GM19438 (cell line): ENCODE data around the gene MFSD1.
A peak's percentile ranks its signal among the peaks of the same experiment; 100 is the strongest.

ENCODE experiments used
- ATAC-seq: cut with Tn5 transposase; IDR thresholded peaks from one replicate; pipeline ENCODE4 v1.9.1; 2021; ENCODE audit warnings: low read depth; ENCODE audit not compliant: unreplicated experiment

Gene MFSD1, protein sequence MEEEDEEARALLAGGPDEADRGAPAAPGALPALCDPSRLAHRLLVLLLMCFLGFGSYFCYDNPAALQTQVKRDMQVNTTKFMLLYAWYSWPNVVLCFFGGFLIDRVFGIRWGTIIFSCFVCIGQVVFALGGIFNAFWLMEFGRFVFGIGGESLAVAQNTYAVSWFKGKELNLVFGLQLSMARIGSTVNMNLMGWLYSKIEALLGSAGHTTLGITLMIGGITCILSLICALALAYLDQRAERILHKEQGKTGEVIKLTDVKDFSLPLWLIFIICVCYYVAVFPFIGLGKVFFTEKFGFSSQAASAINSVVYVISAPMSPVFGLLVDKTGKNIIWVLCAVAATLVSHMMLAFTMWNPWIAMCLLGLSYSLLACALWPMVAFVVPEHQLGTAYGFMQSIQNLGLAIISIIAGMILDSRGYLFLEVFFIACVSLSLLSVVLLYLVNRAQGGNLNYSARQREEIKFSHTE

DNA sequence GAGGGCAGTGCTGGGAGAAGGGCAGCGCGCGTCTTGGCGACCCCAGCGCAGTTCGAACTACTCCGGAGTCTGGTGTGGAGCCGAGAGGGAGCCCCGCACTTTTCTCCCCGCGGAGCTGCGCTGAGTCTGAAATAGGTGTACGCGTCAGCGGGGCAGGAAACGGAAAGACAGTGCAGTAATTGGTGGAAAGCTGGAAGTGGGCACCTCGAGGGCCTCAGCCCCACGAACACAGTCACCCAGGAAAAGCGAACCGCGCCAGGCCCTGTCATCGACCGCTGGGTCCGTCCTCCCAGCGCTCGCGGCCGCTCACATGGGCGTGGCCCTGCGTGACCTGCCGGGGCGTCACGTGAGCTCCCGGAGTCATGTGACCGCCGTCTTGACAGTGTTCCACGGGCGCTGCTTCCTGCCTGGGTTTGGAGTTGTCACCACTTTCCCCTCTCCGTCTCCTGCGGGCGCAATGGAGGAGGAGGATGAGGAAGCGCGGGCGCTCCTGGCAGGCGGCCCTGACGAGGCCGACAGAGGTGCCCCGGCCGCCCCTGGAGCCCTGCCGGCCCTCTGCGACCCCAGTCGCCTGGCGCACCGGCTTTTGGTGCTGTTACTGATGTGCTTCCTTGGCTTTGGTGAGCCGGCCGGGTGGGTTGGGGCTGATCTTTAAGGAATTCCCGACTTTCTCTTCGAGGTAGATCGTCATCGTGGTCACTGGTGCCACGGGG is at the start of gene MFSD1:
TSS of gene MFSD1 (plus strand) at position 359 of the 713 bp plus-strand sequence. CDS start at position 458, 99 bp downstream.
- peak; percentile 98 for ATAC-seq

DNA sequence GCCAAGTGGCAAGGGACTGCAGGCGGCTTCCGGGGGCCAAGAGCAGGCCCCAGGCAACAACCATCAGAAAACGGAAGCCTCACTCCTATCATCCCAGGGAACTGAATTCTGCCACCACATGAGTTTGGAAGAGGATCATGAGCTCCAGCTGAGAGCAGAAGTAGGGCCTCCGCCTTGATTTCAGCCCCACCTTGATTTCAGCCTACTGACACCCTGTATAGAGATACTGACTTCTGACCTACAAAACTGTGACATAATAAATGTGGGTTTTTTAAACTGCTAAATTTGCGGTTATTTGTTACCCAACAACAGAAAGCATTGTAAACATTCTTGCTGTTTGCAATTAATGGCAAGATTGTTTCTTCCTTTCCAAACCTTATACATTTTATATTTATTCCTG is 48.0 kb upstream of the MFSD1 start:
- ATAC-seq = no peak

DNA sequence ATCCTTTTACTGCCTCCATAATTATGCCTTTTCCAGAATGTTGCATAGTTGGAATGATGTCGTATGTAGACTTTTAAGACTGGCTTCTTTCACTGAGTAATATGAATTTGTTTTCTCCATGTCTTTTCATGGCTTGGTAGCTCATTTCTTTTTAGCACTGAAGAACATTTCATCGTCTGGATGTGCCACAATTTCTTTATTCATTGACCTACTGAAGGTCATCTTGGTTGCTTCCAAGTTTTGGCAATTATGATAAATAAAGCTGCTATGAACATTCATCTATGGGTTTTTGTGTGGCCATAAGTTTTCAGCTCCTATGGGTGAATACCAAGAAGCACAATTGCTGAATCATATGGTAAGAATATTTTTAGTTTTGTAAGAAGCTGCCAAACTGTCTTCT is 46.4 kb upstream of the MFSD1 start:
- no peak for ATAC-seq

DNA sequence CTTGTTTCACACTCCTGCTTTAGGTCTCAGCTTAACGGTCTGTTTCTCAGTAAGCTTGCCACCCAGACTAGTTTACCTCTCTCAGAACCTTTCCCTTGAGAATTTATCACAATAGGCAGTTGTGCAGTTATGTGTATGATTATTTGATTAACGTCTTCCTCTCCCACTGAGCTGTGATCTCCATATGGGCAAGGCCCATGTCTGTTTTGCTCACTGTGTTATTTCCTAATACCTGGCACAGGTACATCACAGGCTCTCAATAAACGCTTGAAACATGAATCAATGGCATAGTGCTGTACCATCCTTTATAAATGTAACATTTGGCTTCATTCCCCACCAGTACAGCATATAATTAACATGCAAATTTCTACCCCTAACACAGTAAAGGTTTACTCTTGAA is 40.5 kb upstream of the MFSD1 start:
- ATAC-seq = no peak

DNA sequence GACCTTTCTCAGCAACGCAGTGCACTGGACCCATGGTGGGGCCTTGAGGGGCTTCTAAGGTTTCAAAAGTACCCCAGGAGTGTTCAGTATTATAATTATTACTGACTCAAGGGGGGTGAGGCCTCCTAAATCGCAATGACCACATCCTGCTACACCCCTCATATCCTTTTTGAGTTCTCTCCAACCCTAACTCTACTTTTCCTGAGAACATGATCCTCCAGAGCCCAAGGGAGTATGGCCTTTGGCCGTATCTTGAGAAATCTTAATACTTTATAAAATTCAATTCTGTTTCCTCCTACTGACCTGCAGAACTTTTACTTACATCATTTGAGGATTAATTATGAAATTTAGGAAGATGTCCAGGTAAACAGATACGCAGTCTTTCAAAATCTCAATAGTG is 39.2 kb upstream of the MFSD1 start:
- no peak for ATAC-seq

DNA sequence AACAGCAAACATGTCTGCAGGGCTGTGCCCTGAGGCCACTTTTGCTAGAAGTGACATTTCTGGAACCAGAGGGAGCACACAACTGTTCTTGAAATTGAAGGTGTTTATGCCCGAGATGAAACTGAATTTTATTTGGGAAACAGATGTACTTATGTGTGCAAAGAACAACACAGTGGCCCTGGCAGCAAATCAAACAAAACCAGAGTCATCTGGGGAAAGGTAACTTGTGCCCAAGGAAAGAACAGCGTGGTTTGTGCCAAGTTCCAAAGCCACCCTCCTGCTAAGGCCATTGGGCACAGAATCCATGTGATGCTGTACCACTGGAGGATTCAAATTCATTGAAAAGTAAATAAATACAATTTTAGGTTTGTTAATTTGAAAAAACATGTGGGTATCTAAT is 38.4 kb upstream of the MFSD1 start:
- ATAC-seq = no peak

DNA sequence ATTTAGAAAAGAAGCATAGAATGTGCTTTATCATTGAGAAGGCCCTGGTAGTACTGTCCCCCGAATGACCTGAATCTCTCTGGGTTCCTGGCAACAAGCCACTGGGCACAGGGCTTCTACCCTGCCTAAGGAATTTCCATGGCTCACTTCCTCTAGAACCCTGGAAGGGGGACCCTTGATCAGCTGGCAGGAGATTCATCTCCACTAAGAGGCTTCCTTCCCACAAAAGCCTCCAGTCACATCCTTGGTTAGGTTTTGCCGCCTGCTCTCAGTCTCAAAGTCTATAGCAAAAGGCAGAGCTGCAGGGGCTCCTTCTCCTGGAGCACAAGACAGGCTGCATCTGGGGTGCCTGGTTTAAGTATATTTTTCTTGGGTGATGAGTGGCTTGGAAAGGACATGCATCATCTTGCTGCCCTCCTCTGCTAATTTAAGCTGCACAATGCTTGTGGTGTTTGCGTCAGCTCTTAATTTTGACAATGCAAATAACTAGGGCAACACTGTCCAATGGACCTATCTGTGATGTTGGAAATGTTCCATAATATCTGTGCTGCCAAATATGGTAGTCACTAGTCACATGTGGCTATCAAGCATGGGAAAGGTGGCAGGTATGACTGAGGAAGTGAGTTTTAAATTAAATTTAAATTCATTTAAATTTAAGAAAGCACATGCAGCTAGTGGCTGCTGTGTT is 36.2 kb upstream of the MFSD1 start:
- no peak for ATAC-seq

DNA sequence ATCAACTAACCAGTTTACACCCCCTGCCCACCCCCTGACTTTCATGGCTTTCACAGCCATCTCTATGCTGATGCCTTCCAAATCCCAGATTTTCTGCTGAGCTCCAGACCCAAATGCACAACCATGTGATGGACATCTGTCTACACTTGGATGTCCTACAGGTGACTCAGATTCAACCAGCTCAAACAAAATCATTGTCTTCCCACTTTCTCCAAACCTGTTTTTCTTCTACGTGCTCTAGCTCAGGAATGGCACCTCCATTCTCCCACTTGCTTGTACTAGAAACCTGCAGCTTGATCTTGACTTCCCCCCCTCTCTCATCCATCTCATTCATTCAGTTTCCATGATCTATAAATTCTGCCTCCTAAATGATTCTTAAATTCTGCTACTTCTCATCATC is 35.5 kb upstream of the MFSD1 start:
- ATAC-seq = no peak

DNA sequence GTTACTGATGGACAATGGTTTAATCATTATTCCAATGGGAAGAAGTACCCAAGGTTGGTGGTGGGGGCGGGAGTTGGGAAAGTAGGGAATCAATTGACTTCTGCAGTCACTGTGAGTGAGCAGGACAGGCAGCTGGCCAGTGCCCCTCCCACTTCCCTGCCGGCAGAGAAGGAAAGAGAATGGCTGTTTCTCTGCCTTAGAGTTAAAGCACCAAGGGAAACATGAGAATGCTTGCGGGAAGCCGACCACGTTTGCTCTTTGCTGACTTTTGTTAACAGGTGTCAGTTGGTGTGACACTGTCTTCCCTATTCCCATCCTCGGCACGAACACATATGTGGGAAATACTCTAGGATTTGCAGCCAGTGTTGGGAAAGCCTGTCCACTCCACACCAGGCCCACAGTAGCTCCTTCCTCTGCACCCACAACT is 33.5 kb upstream of the MFSD1 start:
- no peak for ATAC-seq

DNA sequence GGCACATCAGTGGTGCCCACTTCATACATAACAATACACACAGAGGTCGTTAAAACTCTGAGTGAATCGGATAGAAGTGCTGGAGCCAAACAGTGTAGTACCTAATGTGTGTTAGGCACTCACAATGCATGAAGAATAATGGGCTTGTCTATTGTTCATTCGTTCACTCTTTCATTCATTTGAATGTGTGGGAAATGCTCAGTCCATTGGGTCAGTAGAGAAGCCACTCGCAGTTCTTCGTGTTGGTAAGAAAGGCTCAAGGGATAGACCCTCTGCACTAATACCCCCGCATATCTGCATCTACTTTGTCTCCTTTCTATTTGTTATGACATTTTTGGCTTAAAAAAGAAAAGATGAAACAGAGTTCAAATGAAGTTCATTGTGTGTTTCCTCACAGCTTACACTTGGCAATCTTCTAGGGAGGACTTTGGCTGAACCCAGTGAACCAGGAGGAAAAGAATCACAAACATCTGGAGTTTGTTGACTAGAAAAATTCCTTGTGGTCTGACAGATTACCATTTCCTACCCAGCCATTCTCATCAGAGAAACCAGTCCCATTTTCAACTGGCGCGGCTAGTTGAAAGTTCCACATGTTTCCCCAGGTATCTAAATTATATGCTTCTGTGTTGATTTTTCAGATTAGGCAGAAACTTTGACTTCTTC is 32.8 kb upstream of the MFSD1 start:
- ATAC-seq = no peak

DNA sequence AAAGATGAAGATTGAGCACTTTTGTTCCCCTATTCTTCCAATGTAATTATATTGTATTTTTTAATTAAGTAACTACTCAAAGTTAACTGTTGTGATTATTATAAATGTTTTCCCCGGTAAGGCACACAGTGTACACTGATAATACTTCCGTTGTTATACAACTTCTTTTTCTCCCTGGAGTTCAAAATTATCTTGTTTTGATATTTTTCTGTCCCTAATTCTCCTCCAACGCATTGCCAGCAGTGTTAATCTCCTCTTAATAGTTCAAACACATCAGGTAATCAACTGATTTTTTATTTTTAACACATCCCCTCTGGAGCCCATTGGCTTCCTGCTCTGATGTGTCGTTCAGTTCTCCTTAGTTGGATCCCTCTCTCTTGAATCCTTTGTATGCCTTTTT is 32.3 kb upstream of the MFSD1 start:
- no peak for ATAC-seq

DNA sequence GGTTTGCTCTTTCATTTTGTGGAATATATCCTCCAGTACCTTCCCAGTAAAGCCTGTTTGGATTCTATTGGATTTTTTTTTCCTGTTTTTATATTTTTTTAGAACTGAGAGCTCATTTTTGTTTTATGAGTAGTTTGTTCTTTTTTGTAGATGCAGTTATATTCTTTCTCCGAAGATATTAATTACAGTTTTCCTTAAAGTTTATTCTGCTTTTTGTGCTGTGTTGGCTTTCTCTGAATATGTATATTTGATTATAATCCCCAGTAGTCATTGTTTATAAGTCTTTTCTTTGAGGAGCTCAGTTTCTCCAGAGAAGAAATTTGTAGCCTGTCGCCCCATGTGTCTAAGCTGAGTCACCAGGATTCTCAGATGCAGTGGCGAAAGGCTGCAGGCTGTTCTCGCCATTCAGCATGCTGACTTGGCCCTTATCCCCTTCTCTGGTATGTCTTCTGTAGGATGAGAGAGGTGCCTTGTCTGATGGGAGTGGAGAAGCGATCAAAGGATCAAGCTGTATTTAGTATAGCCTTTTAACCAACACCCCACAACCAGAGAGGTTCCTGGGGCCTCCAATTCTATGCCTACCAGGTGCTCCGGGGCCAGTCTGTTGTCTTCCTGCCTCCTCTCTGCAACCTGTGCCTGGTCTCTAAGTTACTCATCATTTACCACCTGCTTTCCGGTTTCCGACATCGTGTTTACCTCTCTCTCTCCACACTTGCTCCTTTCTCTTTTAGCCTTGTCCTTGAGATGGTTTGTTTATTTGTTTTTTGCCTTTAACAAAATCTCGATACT is 31.7 kb upstream of the MFSD1 start:
- ATAC-seq = no peak

DNA sequence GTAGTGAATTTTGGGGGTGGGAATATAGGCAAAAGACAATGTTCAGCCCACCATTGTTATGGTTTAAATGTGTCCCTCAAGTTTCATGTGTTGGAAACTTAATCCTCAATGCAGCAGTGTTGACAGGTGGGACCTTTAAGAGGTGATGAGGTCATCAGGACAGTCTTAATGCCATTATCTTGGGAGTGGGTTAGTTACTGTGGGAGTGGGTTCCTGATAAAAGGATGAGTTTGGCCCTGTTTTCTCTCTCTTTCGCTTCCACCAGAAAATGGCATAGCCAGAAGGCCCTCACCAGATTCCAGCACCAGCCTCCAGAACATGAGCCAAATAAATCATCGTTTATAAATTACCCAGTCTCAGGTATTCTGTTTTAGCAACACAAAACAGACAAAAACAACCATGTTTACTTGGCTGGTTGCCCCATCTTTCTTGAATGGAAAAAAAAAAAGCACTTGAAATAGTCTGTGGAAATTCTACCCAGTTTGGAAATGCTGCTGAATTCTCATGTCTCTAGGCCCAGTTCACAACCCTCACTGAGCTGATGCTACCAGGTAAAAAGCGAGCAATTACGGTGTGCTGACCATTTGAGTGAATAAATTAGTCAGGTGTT is 31.0 kb upstream of the MFSD1 start:
- ATAC-seq = no peak

DNA sequence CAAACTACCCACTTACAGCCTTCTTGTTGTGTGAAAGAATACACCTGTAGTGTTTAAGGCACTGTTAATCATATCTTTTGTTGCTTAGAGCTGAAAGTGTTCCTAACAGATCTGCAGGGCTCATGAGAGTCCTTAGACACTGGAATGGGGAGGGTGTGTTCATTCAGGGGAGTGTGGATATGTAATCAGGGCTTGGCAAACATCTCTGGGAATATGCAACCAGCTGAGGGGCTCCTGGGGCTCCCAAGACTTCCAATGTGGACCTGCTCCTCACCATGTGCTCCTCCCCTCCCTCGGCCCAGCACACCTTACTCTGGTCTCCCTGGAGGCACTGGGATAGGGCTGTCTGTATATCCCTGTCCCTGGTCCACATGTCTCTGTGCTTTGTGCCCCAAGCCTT is 30.3 kb upstream of the MFSD1 start:
- ATAC-seq = no peak

DNA sequence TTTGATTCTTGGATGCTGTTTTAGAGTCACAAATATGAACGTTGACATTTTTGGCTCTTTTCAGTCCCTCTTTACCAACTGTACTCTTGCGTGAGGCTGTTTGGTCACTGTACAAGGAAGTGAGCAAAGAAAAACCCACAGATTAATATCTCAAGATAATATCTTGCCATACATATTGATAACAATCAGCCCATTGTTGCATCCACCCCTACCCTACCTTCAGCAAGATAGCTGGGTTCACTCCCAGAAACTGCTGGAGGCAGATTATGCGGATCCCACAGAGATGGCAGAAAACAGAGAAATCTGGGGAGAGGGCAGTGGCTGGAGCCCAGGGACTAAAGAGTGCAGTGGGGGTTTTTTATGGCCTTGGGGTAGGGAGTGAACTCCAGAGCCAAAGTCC is 29.9 kb upstream of the MFSD1 start:
- ATAC-seq = no peak

DNA sequence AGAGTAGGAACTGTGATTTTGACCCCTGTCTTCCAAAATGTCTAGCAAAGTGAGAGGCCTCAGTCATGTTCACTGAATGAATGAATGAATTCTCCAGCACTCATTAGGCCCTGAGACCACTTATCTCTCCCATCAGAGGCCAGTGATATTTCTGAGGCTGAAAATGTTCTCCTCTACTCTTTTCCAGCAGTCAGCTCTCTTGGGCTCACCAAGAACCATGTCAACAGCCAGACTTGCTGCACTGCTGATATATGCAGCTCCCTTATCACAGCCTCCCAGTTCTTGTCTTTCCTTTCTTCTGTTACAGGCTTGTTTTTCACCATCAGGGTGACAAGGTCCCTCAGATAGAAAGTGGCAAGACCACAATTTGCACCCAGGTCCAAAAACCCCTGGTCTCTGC is 28.7 kb upstream of the MFSD1 start:
- ATAC-seq = no peak

DNA sequence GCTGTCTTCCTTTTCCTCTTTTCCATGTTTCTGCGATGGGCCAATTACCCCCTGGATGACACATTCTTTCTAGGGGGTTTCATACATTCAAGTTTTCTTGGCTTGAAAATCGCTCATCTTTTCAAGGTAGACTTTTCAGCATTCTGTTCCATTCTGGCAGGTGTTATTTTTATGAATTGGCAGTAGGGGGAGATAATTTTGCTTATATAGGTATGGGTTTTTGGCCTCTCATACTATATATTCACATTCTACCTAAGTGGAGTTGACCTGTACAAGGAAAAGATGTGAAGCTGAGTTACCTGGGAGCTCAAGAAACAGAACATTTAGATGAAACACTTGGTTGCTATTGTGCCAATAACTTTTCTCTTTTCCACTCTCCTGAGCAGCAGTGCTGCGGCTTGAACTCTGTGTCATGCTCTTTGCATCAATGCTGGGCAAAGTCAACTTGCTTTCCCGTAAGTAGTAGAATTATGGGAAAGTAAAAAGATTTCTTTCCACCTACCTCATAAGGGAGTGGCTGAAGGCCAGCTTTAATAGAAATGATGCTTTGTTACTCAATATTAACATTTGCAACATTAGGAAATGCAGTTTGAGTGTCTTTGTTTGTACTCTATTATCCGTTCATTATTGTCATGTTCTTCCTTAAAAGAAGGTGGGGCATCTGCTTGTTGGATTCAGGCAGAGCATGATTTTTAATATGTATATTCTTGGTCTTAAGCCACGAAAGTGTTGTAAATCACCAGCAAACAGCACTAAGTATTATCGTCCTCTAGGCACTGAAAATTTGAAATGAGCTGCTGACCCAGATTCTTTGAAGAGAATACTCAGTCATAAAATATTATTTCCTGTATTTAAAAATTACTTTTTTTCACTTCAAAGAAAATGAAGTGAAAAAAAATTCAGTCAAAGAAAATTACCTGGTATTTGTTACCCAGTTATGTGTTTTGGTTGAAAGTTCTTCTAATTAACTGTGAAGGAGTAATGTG is 27.7 kb upstream of the MFSD1 start:
- ATAC-seq = no peak

DNA sequence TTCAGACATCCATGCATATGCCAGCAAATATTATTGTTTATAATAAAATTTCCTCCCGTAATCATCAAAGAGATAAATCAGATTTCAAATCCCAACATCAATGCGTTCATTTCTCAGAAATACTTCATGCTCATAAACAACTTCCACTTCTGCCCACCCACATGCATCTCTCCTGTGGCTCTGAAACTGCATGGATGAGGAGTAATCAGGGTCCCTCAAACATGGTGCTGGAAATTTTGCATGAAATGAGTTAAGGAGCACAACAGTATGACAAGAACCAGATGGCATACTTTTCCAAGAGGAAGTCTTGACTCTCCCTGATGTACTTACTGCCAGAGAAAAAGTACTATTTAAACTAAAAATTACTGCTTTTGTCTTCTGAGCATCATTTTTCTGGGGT is 26.9 kb upstream of the MFSD1 start:
- no peak for ATAC-seq
